ENCODE data around the gene XIST.

GRCh38 chrX:73812256-73812655, 40.3 kb downstream of the XIST start:
- TF ChIP-seq CTCF (IDR thresholded peaks at IDR 0.05; ENCODE audit: low read length) (no peak), EZH2 (IDR thresholded peaks at IDR 0.05; ENCODE audit: borderline replicate concordance, low read length) (no peak)

All from OCI-LY1 (cell line).